Measurements from ENCODE around the gene XKR7.

The XKR7 gene

DNA sequence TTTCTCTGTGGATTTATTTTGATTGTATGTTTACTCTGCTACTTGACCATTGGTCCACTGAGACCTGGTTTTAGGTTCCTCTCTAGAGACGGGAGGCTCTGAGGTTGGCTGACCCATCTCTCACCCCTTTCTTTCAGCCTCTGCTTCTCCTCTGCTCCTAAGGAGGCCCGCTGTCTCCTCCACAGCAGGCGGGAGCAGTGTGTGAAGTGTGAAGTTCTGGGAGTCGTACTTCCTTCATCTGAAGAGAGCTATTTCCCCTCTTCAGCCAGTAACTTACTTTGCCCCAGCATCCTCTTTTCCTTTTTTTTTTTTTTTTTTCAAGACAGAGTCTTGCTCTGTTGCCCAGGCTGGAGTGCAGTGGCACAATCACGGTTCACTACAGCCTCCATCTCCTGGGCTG lies 37.2 kb upstream of the XKR7 start:
- no peaks in the 10 kb centered on the region for H3K36me3 Mint-ChIP-seq
- H3K4me1 Mint-ChIP-seq, result no peaks in the 10 kb centered on the region
- DNase-seq, result no peak
- no peak overlapping the region for H3K4me3 Mint-ChIP-seq
- CTCF ChIA-PET, result interaction anchor here (0.7 kb wide), 1 partner anchor 143 kb away, joined by 3 read pairs; no protein-coding TSS in a partner anchor
- H3K9me3 Mint-ChIP-seq, result no peaks in the 10 kb centered on the region
- no peak overlapping the region for H3K27ac Mint-ChIP-seq
- peaks cover 18% of the 10 kb centered on the region for H3K27me3 Mint-ChIP-seq

DNA sequence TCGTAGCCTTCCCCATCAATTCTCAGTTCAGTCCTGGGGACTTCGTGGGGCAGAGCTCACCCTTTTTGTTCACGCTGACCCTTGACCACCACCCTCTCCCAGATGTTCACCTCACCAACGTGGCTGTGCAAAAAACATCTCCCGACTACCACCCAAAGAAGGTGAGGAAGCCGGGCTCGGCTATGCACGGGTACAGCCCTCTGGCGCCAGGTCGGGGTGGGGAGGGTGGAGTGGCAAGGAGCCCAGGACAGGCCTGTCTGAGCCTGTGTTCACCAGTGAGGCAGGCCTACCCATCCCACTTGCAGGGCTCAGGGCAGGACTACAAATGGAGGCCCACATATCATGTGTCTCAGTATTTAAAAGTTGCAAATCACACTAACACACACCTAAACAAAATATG lies 34.3 kb upstream of the XKR7 start:
- Mint-ChIP-seq H3K27me3 (peaks cover 11% of the 10 kb centered on the region), H3K27ac (no peak overlapping the region), H3K4me1 (no peaks in the 10 kb centered on the region), H3K4me3 (no peak overlapping the region), H3K9me3 (no peaks in the 10 kb centered on the region), H3K36me3 (no peaks in the 10 kb centered on the region)
- CTCF ChIA-PET, result interaction anchor here (0.9 kb wide), 1 partner anchor 87 kb away, joined by 4 read pairs; no protein-coding TSS in a partner anchor
- no peak for DNase-seq

DNA sequence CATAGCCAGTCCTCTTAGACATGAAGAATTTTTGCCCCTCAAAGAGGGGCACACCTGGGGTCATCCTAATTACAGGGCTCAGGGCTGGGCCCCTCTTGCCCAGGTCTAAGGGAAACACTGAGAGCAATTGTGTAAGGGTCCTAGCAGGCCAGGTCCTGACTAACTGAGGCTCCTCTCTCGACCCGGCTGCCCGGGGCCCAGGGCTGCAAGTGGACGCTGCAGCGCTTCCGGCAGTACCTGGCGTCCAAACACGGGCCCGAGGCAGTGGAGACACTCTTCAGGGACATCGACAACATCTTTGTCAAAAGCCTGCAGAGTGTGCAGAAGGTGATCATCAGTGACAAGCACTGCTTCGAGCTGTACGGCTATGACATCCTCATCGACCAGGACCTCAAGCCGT lies 33.5 kb upstream of the XKR7 start:
- Mint-ChIP-seq H3K4me1 (no peaks in the 10 kb centered on the region), H3K4me3 (no peak overlapping the region), H3K27ac (no peak overlapping the region), H3K36me3 (no peaks in the 10 kb centered on the region), H3K27me3 (peaks cover 8% of the 10 kb centered on the region), H3K9me3 (no peaks in the 10 kb centered on the region)
- DNase-seq, result no peak
- CTCF ChIA-PET, result no interaction called here

DNA sequence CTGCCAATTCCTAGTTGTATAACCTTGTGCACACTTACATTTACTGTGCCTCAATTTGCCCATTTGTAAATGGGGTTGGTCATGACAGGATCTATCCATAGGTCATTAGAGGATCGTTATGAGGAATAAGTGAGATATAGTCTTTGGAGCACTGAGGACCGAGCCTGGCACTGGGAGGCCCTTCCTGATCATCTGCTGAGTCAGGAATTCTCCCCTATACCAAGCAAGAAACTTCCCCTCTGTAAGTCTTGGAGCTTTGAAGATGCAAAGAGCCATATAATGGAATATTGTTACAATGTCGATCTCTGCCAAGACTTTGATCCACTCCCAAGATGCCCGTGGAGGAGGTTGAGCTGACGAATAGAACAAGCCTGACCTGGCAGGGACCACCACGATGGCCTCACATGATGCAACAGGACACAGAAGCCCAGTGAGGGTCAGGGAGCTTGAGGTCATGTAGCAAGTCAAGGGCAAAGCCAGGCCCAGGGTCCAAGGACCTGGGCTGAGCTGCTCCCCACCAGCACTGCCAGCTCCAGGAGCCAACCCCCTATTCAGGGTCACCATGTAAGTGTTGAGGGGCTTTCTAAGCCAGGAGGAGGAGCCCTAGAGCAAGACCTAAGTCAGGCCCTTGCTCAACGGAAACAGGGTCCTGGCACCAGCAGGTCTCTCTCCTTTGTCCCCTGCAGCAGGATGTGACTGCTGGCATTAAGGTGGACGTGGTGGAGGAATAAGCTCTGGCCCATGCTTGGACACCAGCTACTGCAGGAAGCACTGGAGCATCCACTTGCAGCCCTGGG lies 32.8 kb upstream of the XKR7 start:
- Mint-ChIP-seq H3K27ac (no peak overlapping the region), H3K36me3 (no peaks in the 10 kb centered on the region), H3K27me3 (peaks cover 8% of the 10 kb centered on the region), H3K4me3 (no peak overlapping the region), H3K4me1 (no peaks in the 10 kb centered on the region), H3K9me3 (no peaks in the 10 kb centered on the region)
- DNase-seq, result no peak
- CTCF ChIA-PET, result interaction anchor here (1.1 kb wide), 1 partner anchor 17 kb away, joined by 4 read pairs; the partner anchor contains the start of gene PDRG1

DNA sequence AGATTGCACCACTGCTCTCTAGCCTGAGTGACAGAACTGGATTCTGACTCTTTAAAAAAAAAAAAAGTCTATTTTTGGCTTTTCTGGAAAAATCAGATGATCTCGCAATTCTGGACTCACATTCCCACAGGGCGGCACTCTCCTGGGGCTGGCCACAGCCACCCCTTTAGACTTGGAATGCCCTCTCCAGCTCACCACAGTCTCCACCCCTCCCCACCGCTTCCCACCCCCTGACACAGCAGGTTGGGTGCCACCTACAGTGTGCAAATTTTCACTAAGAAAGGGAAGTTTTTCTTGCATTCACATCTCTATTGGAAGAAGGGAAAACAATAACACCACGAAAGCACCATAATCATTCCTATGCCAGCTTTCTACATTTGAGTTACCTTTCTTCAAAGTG lies 31.5 kb upstream of the XKR7 start:
- no peaks in the 10 kb centered on the region for H3K27me3 Mint-ChIP-seq
- H3K36me3 Mint-ChIP-seq, result no peaks in the 10 kb centered on the region
- H3K27ac Mint-ChIP-seq, result no peak overlapping the region
- CTCF ChIA-PET, result interaction anchor here (1.4 to 1.9 kb wide), 2 partner anchors 15 to 83 kb away, joined by 3 to 10 read pairs; partner anchors contain the start of gene PDRG1
- no peaks in the 10 kb centered on the region for H3K4me1 Mint-ChIP-seq
- H3K9me3 Mint-ChIP-seq, result no peaks in the 10 kb centered on the region
- H3K4me3 Mint-ChIP-seq, result no peak overlapping the region
- DNase-seq, result no peak

DNA sequence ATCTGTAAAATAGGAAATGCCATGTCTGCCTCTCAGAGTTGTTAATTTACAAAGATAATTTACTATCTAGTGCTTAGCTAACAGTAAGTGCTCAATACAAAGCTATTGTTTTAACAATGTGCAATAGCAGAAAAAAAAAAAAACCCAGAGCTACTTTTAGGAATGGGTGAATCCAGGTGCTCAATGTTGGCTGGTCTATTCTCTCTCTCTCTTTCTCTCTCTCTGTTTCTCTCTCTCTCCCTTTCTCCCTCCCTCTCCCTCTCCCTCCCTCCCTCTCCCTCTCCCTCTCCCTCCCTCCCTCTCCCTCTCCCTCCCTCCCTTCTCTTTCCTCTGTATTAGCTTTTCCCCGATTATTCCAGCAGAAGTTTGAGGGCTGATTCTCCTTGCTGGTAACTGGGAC lies 30.1 kb upstream of the XKR7 start:
- no peak overlapping the region for H3K27ac Mint-ChIP-seq
- H3K9me3 Mint-ChIP-seq, result no peaks in the 10 kb centered on the region
- no peaks in the 10 kb centered on the region for H3K4me1 Mint-ChIP-seq
- no peaks in the 10 kb centered on the region for H3K36me3 Mint-ChIP-seq
- DNase-seq, result no peak
- no peaks in the 10 kb centered on the region for H3K27me3 Mint-ChIP-seq
- CTCF ChIA-PET, result interaction anchor here (1.4 to 1.9 kb wide), 2 partner anchors 14 to 85 kb away, joined by 3 to 10 read pairs; partner anchors contain the start of gene PDRG1
- no peak overlapping the region for H3K4me3 Mint-ChIP-seq

DNA sequence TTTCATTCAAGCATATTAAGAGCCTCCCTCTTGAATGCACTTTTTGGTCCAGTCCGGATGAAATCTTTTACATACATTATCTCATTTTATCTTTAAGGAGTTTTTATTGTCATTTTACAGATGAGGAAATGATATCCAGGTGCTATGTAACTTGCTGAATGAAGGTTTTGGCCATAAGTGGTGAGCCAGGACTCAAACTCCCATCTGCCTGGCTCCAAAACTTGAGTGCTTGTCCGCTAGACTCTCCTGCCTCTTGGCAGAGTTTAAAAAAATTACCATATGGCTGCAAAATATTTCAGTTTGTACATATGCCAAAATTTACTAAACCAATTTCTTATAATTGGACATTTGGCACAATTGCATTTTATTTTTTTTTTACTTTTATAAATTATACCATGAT lies 28.3 kb upstream of the XKR7 start:
- no peak for DNase-seq
- CTCF ChIA-PET, result interaction anchor here (0.8 kb wide), 2 partner anchors 87 to 151 kb away, joined by 3 read pairs; no protein-coding TSS in a partner anchor
- Mint-ChIP-seq H3K4me1 (no peaks in the 10 kb centered on the region), H3K27me3 (no peaks in the 10 kb centered on the region), H3K36me3 (peaks cover 4% of the 10 kb centered on the region), H3K27ac (no peak overlapping the region), H3K9me3 (no peaks in the 10 kb centered on the region), H3K4me3 (no peak overlapping the region)

DNA sequence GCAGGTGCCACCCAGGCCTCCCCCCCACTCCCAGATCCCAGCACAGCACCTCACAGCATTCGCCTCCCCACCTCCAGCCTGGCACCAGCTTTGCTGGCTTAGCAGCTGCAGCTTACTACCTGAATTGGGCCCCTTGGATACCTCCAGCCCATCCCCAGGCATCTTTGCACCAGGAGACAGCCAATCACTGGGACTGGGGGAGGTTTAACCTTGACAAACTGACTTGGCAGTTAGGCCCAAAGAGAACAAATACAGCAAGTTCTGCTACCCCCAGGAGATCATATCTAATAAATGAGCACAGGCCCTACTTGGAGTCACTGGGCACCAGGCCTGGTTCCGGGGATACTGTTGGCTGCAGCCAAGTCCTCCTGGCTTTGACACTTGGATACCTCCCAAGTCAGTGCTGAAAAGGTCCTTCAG lies 24.9 kb upstream of the XKR7 start:
- Mint-ChIP-seq H3K27ac (no peak overlapping the region), H3K27me3 (no peaks in the 10 kb centered on the region), H3K36me3 (peaks cover 26% of the 10 kb centered on the region), H3K4me1 (no peaks in the 10 kb centered on the region), H3K9me3 (peaks cover under 1% of the 10 kb centered on the region), H3K4me3 (no peak overlapping the region)
- CTCF ChIA-PET, result interaction anchor here (0.9 kb wide), 1 partner anchor 9 kb away, joined by 4 read pairs; the partner anchor contains the start of gene PDRG1
- no peak for DNase-seq

DNA sequence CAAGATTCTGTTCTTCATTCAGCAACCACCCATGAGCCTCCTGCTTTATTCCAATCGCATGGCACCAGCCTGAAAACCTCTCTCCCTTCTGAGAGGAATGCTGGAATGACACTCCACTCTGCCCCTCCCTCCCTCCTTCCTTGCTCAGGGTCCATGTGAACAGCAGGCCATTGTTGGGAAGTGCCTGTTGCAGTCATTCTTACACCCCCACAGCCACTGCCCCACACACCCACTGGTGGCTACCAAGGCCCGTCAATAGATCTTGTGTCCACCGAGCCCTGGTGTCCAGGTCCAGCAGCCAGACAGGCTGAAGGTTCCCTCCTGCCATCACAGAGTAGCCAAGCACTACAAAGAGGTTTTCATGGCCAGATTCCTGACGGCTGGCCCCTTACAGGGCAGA lies 22.6 kb upstream of the XKR7 start:
- peaks cover 10% of the 10 kb centered on the region for H3K4me1 Mint-ChIP-seq
- no peak overlapping the region for H3K4me3 Mint-ChIP-seq
- CTCF ChIA-PET, result no interaction called here
- no peaks in the 10 kb centered on the region for H3K27me3 Mint-ChIP-seq
- no peak overlapping the region for H3K27ac Mint-ChIP-seq
- peaks cover 4% of the 10 kb centered on the region for H3K9me3 Mint-ChIP-seq
- H3K36me3 Mint-ChIP-seq, result peaks cover 42% of the 10 kb centered on the region
- no peak for DNase-seq

DNA sequence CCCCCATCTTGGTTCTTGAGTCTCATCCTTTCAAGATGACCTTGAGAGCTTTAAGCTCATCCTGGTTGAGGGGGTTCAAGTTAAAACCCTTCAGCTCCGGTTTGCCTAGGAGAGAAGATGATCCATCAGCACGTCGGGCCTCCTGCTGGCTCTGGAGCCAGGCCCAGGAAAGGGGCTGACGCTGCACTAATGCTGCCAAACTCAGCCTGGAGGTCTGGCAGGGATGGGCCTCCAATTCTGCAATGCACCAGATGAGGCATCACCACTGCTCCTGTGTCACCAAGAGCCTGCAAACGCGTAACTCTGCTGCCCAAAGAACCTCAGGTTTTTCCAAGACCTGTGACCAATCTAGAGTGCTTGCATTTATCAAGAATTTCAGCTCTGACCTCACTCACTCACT lies 22.2 kb upstream of the XKR7 start:
- H3K4me1 Mint-ChIP-seq, result peaks cover 14% of the 10 kb centered on the region
- CTCF ChIA-PET, result no interaction called here
- no peaks in the 10 kb centered on the region for H3K27me3 Mint-ChIP-seq
- H3K27ac Mint-ChIP-seq, result no peak overlapping the region
- H3K4me3 Mint-ChIP-seq, result no peak overlapping the region
- peaks cover 4% of the 10 kb centered on the region for H3K9me3 Mint-ChIP-seq
- H3K36me3 Mint-ChIP-seq, result peaks cover 42% of the 10 kb centered on the region
- DNase-seq, result no peak

DNA sequence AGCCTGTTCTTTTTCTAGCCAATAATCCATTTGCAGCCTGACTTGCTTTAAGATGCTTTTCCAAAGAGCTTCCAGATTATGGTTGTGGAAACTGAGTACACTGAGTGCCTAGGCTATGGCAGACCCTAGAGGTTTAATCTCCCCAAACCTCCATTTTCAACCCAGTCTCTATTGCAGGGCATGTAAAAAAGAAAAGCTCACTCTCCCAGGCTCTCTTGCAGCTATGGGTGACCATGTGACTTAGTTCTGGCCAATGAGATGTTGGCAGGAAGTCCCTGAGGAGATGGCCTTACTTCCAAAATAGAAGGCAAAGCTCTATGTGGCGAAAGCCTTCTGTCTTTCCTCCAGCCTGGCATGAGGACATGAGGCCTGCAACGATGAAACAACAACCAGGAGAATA lies 19.9 kb upstream of the XKR7 start:
- H3K27ac Mint-ChIP-seq, result no peak overlapping the region
- DNase-seq, result peak; percentile 36
- CTCF ChIA-PET, result interaction anchor here (1.0 to 1.4 kb wide), 2 partner anchors 93 to 97 kb away, joined by 3 to 5 read pairs; no protein-coding TSS in a partner anchor
- H3K27me3 Mint-ChIP-seq, result no peaks in the 10 kb centered on the region
- H3K9me3 Mint-ChIP-seq, result peaks cover 4% of the 10 kb centered on the region
- peaks cover 27% of the 10 kb centered on the region for H3K4me1 Mint-ChIP-seq
- peaks cover 47% of the 10 kb centered on the region for H3K36me3 Mint-ChIP-seq
- no peak overlapping the region for H3K4me3 Mint-ChIP-seq

DNA sequence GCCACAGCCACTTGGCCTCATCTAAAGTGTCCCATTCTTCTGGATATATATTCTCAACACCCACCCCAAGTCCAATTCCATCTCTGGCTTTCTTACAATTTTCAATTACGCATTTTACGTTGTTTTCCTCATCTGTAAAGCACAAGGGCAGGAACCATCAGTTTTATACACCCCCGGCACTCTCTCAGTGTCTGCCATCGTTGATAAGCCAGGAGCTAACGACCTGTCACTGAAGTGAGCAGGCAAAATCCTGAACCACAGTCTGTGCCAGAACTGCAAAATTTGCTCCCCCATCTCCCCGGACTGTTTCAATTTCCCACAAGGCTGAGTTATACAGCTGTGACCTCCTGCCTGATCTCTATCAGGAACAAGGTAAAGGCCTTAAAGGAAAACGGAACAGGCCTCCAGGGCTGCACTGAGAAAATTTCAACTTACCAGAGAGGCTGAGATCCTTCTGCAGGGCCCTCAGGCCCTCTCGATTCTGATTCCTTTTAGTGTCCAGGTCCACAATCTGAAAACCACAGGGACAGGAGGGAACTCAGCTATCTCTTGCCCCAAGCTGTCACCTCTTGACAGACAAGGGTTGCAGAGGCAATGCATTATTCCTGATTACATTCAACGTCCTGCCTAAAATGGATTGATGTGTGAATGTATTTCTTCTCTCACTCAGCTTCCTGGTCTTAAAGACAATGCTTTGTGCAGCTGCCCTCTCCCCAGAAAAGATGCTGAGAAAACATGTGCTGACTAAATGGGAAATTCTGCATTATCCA lies 17.9 kb upstream of the XKR7 start:
- CTCF ChIA-PET, result interaction anchor here (0.5 to 4.8 kb wide), 5 partner anchors 54 to 337 kb away, joined by 3 to 55 read pairs (median 4); no protein-coding TSS in a partner anchor
- H3K36me3 Mint-ChIP-seq, result peaks cover 40% of the 10 kb centered on the region
- no peak for DNase-seq
- peak overlapping the region; percentile 93 for H3K4me3 Mint-ChIP-seq
- H3K27ac Mint-ChIP-seq, result no peak overlapping the region
- peaks cover 27% of the 10 kb centered on the region for H3K4me1 Mint-ChIP-seq
- peaks cover 4% of the 10 kb centered on the region for H3K9me3 Mint-ChIP-seq
- peaks cover 8% of the 10 kb centered on the region for H3K27me3 Mint-ChIP-seq

DNA sequence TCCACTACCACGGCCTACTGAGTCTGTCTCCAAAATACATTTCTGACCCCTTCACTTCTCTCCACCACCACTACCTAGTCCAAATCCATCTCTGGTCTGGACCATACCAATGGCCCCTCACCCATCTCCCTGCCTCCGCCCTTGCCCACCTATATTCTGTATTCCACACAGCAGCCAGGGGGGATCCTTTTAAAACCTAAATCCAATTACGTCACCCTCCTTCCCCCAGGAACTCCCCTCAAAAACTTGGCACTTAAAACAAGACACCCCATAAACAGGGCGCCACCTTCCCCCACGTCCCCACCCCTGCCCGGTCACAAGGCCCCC lies 16.8 kb upstream of the XKR7 start:
- H3K27ac Mint-ChIP-seq, result peak overlapping the region; percentile 88
- peaks cover 4% of the 10 kb centered on the region for H3K9me3 Mint-ChIP-seq
- peaks cover 35% of the 10 kb centered on the region for H3K36me3 Mint-ChIP-seq
- peaks cover 17% of the 10 kb centered on the region for H3K27me3 Mint-ChIP-seq
- H3K4me1 Mint-ChIP-seq, result peaks cover 27% of the 10 kb centered on the region
- no peak for DNase-seq
- peak overlapping the region; percentile 93 for H3K4me3 Mint-ChIP-seq
- CTCF ChIA-PET, result interaction anchor here (1.1 to 4.8 kb wide), 9 partner anchors 9 to 128 kb away, joined by 4 to 55 read pairs (median 10); no protein-coding TSS in a partner anchor

Data from activated naive CD4-positive, alpha-beta T cell treated with anti-CD3 and anti-CD28 coated beads, Interleukin-2, amount 10 ng/mL, durations not matched to agents 7 days and 5 days (primary cell).